K562 (cell line): ENCODE measurements around the gene RERE. TPM values are rescaled to one million over a fixed set of nuclear protein-coding genes. Genes with fewer than 3 reads are reported as not detected.

Experiments
- ATAC-seq: fragments of 200-7000 bp; cut with Tn5 transposase; 3 replicates; pipeline ENCODE4 v1.9.1; 2020; ENCODE audit warnings: moderate library complexity
- BruUV-seq: library from RNA; stranded (reverse); fragments of 400-500 nt; replicated peaks from 2 replicates; lab custom pipeline; 2021; lab: Mats Ljungman, UMichigan
- CTCF ChIA-PET: fragments of 300-600 bp; formaldehyde crosslinking; extraction: SDS; loops from one replicate; lab custom pipeline; 2021; ENCODE audit warnings: low intra/inter-chr PET ratio; lab: Yijun Ruan, JAX
- POLR2A ChIA-PET: fragments of 300-600, 350-650 bp; sonication (Branson Sonifier 250); formaldehyde crosslinking; extraction: SDS; loops from one replicate; lab custom pipeline; 2021; ENCODE audit warnings: antibody characterized with exemption, inconsistent platforms; lab: Yijun Ruan, JAX
- DNase-seq, 4 experiments: peaks; one replicate each; pipeline versions ENCODE4 v3.0.0 to v3.0.0-alpha.2; 2011 to 2018; ENCODE audit warnings: low spot score in 3 of 4, mixed read lengths in 3 of 4; ENCODE audit errors: extremely low read depth in 1 of 4
- FAIRE-seq: peaks from 2 replicates; lab custom pipeline; 2011; peaks lifted over from hg19 to GRCh38; lab: Jason Lieb, UNC
- H2AFZ ChIP-seq: 2 replicates; pipeline ENCODE4 v1.6.0; 2011; ENCODE audit warnings: low read depth, low read length, control low read depth, inconsistent platforms
- H3K27ac ChIP-seq: fragments of 200-600 bp; 3 replicates; pipeline ENCODE4 v1.8.0; 2011; ENCODE audit warnings: low read depth, mild to moderate bottlenecking, control low read depth, inconsistent platforms, low read length, moderate library complexity, mixed read lengths; ENCODE audit errors: extremely low read depth
- H3K27me3 ChIP-seq, 2 experiments: fragments of 300-600 bp in 1 of 2; 2 replicates in 1 of 2; 3 replicates in 1 of 2; pipeline versions ENCODE4 v1.6.0 to v1.8.0; 2011; ENCODE audit warnings: inconsistent platforms in 2 of 2, low read length in 2 of 2, mild to moderate bottlenecking in 1 of 2, mixed read lengths in 1 of 2, moderate library complexity in 1 of 2; ENCODE audit not compliant: control insufficient read depth in 2 of 2, insufficient read depth in 2 of 2
- H3K36me3 ChIP-seq: fragments of 300-600 bp; 3 replicates; pipeline ENCODE4 v1.8.0; 2011; ENCODE audit warnings: mild to moderate bottlenecking, low read length, inconsistent platforms; ENCODE audit not compliant: control insufficient read depth, insufficient read depth
- H3K4me1 ChIP-seq, 2 experiments: fragments of 200-600 bp in 1 of 2; replicated peaks in 1 of 2; 2 replicates in 1 of 2; 3 replicates in 1 of 2; pipeline versions ENCODE4 v1.5.1 to v1.8.0; 2011; ENCODE audit warnings: inconsistent platforms in 2 of 2, low read length in 2 of 2, mild to moderate bottlenecking in 1 of 2, mixed read lengths in 1 of 2, moderate library complexity in 1 of 2; ENCODE audit not compliant: control insufficient read depth in 2 of 2, insufficient read depth in 2 of 2
- H3K4me2 ChIP-seq: 2 replicates; pipeline ENCODE4 v1.6.1; 2011; ENCODE audit warnings: low read length, control low read depth, inconsistent platforms, mixed read lengths; ENCODE audit not compliant: insufficient read depth
- H3K4me3 ChIP-seq: fragments of 200-600 bp; sonication (generic), shearing (Covaris generic); 2 replicates; pipeline ENCODE4 v1.5.1; 2016; ENCODE audit warnings: control low read depth, inconsistent platforms
- H3K79me2 ChIP-seq: fragments of 200-600 bp; 3 replicates; pipeline ENCODE4 v1.8.0; 2011; ENCODE audit warnings: low read length, inconsistent platforms; ENCODE audit not compliant: control insufficient read depth, insufficient read depth
- H3K9ac ChIP-seq, 2 experiments: 2 replicates each; pipeline versions ENCODE4 v1.6.0 to v1.6.1; 2011; ENCODE audit warnings: low read depth in 2 of 2, low read length in 2 of 2, control low read depth in 1 of 2, inconsistent platforms in 1 of 2, mild to moderate bottlenecking in 1 of 2, mixed read lengths in 1 of 2; ENCODE audit not compliant: insufficient read depth in 1 of 2
- H3K9me1 ChIP-seq: one replicate; pipeline ENCODE4 v1.6.0; 2011; ENCODE audit warnings: inconsistent platforms, mild to moderate bottlenecking, low read length, moderate library complexity; ENCODE audit not compliant: control insufficient read depth, insufficient read depth
- H3K9me3 ChIP-seq: replicated peaks from 2 replicates; pipeline ENCODE4 v1.5.1; 2011; ENCODE audit warnings: low read depth, low read length, inconsistent platforms; ENCODE audit not compliant: control insufficient read depth, insufficient read depth
- H4K20me1 ChIP-seq: replicated peaks from 2 replicates; pipeline ENCODE4 v1.6.1; 2011; ENCODE audit warnings: low read length, inconsistent platforms, mixed read lengths; ENCODE audit not compliant: control insufficient read depth, insufficient read depth
- ATF1 ChIP-seq, 2 experiments: fragments of 450-650 bp in 1 of 2; IDR thresholded peaks; 2 replicates each; pipeline ENCODE4 v1.6.1; 2016; ENCODE audit warnings: missing compliant biosample characterization in 1 of 2, missing genetic modification characterization in 1 of 2
- CBFA2T3 ChIP-seq: fragments of 450-650 bp; IDR thresholded peaks from 2 replicates; pipeline ENCODE4 v1.6.1; 2017
- CBX1 ChIP-seq: sonication (generic); IDR thresholded peaks from 2 replicates; pipeline ENCODE4 v1.6.1; 2016; ENCODE audit warnings: antibody characterized with exemption, low read depth, mild to moderate bottlenecking
- FOXJ2 ChIP-seq: fragments of 200-800 bp; sonication (Bioruptor generic); IDR thresholded peaks from 2 replicates; pipeline ENCODE4 v1.6.1; 2016; ENCODE audit warnings: missing genetic modification characterization, missing compliant biosample characterization
- FOXK2 ChIP-seq, 2 experiments: fragments of 450-650 bp; IDR thresholded peaks in 1 of 2; conservative IDR thresholded peaks in 1 of 2; 2 replicates each; pipeline ENCODE4 v1.6.1; 2016; ENCODE audit warnings: low read depth in 2 of 2, mild to moderate bottlenecking in 1 of 2
- HMBOX1 ChIP-seq: sonication (generic); IDR thresholded peaks from 2 replicates; pipeline ENCODE4 v1.6.1; 2016
- KLF13 ChIP-seq: fragments of 450-650 bp; IDR thresholded peaks from 2 replicates; pipeline ENCODE4 v1.6.1; 2016; ENCODE audit warnings: missing genetic modification characterization, low read depth, mild to moderate bottlenecking, missing compliant biosample characterization, moderate library complexity, borderline replicate concordance
- MEIS2 ChIP-seq: fragments of 450-650 bp; IDR thresholded peaks from 2 replicates; pipeline ENCODE4 v1.6.1; 2014; ENCODE audit warnings: mild to moderate bottlenecking; ENCODE audit not compliant: partially characterized antibody
- NCOA1 ChIP-seq: fragments of 450-650 bp; IDR thresholded peaks from 2 replicates; pipeline ENCODE4 v1.6.1; 2016; ENCODE audit warnings: low read depth
- NEUROD1 ChIP-seq: fragments of 150-350 bp; IDR thresholded peaks from 2 replicates; pipeline ENCODE4 v1.6.1; 2014; ENCODE audit warnings: borderline replicate concordance, low read length, low read depth; ENCODE audit not compliant: partially characterized antibody
- PKNOX1 ChIP-seq: fragments of 450-650 bp; IDR thresholded peaks from 2 replicates; pipeline ENCODE4 v1.6.1; 2016
- PTRF ChIP-seq: fragments of 450-650 bp; IDR thresholded peaks from 2 replicates; pipeline ENCODE4 v1.6.1; 2016; ENCODE audit warnings: mild to moderate bottlenecking, missing genetic modification characterization, missing compliant biosample characterization
- RAD21 ChIP-seq, 2 experiments: fragments of 250-450 bp in 1 of 2; fragments of 450-650 bp in 1 of 2; sonication (Bioruptor Pico) in 1 of 2; formaldehyde crosslinking in 1 of 2; IDR thresholded peaks in 1 of 2; conservative IDR thresholded peaks in 1 of 2; 2 replicates each; pipeline versions ENCODE4 v1.4.0 to v1.8.0; 2020 to 2022; ENCODE audit warnings: mild to moderate bottlenecking in 2 of 2, moderate library complexity in 1 of 2
- RBM39 ChIP-seq: fragments of 200-400 bp; formaldehyde crosslinking; optimal IDR thresholded peaks from 2 replicates; pipeline ENCODE3; 2018; ENCODE audit warnings: low read depth, low read length
- SRSF1 ChIP-seq: fragments of 200-400 bp; formaldehyde crosslinking; IDR thresholded peaks from 2 replicates; pipeline ENCODE4 v1.6.1; 2017; ENCODE audit warnings: mild to moderate bottlenecking, low read depth, low read length, moderate library complexity
- TEAD2 ChIP-seq: fragments of 450-650 bp; IDR thresholded peaks from 2 replicates; pipeline ENCODE4 v1.6.1; 2016; ENCODE audit warnings: missing genetic modification characterization, control low read depth, missing compliant biosample characterization
- TEAD4 ChIP-seq, 2 experiments: sonication (generic) in 1 of 2; formaldehyde crosslinking in 1 of 2; IDR thresholded peaks; 2 replicates each; pipeline versions ENCODE4 v1.6.1 to v1.8.0; 2012 to 2022; ENCODE audit warnings: borderline replicate concordance in 1 of 2, inconsistent platforms in 1 of 2, low read length in 1 of 2, mild to moderate bottlenecking in 1 of 2, missing genetic modification reagents in 1 of 2
- TFAP4 ChIP-seq: sonication (generic); formaldehyde crosslinking; IDR thresholded peaks from 2 replicates; pipeline ENCODE4 v1.8.0; 2022; ENCODE audit warnings: missing genetic modification reagents, mild to moderate bottlenecking, moderate library complexity, borderline replicate concordance
- ZBTB12 ChIP-seq: fragments of 250-450 bp; sonication (Bioruptor Pico); IDR thresholded peaks from 2 replicates; pipeline ENCODE4 v1.4.0; 2020
- WGBS: fragments of 100-300 bp; shearing (Covaris generic); methylation state at CpG from one replicate; pipeline ENCODE4 v1.1.6; 2016; ENCODE audit warnings: low coverage, mixed read lengths; ENCODE audit not compliant: insufficient coverage; ENCODE audit errors: missing lambda C conversion rate; 5-methylcytosine and 5-hydroxymethylcytosine counted together
- in situ Hi-C: fragments of 300-500 bp; cut with MboI; formaldehyde crosslinking; loops from 4 replicates; pipeline ENCODE4 v1.15.0; 2018; ENCODE audit warnings: inconsistent platforms, mixed read lengths
- intact Hi-C: fragments of 100-400 bp; cut with micrococcal nuclease; formaldehyde crosslinking; loops from 2 replicates; pipeline ENCODE4 v1.14.2; 2022
- polyA plus RNA-seq, 8 experiments: library from polyadenylated mRNA; depleted of rRNA in 4 of 8; stranded (reverse) in 5 of 8; unstranded in 3 of 8; fragments of >200 nt; fragmentation: Nextera tagmentation in 2 of 8; fragmentation: Illumina TruSeq in 1 of 8; extraction: Ambion mirVana in 2 of 8; extraction: Trizol in 1 of 8; gene quantifications; 2 replicates each; pipeline versions ENCODE4 v1.2.1 to v1.2.3, GENCODE V29; 2011 to 2014; ENCODE audit warnings: inconsistent platforms in 1 of 8, missing spikeins in 1 of 8
- total RNA-seq, 7 experiments: library from RNA; depleted of rRNA in 6 of 7; stranded (reverse); fragments of >200 nt in 6 of 7; fragmentation: Illumina TruSeq in 2 of 7; extraction: Trizol in 2 of 7; gene quantifications; 2 replicates each; pipeline versions ENCODE4 v1.2.1 to v1.2.3, GENCODE V29; 2011 to 2021; ENCODE audit warnings: low replicate concordance in 1 of 7

The RERE gene
- total and polyA plus RNA-seq, 9 of the 15 experiments (the other 6 are each of a cell fraction or from before 2014, with no cell fraction given): 3.0 to 51.5 (median 13.4) TPM

- no peak overlapping the region for H3K4me2 ChIP-seq
- TF ChIP-seq TFAP4 (CRISPR knock-in tag) (no peak), FOXK2 (conservative IDR thresholded peaks at IDR 0.05 in 1 of 2, IDR thresholded peaks at IDR 0.05 in 1 of 2; ENCODE audit: low read depth in 2 of 2) (no peak), RBM39 (no peak), NEUROD1 (peak; percentile 61), MEIS2 (peak; percentile 95), PKNOX1 (peak; percentile 83), HMBOX1 (0 out of 2 replicates have a peak, but pooled peaks have one; percentile 16), ZBTB12 (no peak), CBFA2T3 (0 out of 2 replicates have a peak, but pooled peaks have one; percentile 11), FOXJ2 (peak; percentile 76), KLF13 (no peak), CBX1 (no peak), RAD21 (CRISPR knock-in tag; conservative IDR thresholded peaks at IDR 0.05 in 1 of 2, IDR thresholded peaks at IDR 0.05 in 1 of 2) (no peak), TEAD2 (tag) (0 out of 2 replicates have a peak, but pooled peaks have one; percentile 59), TEAD4 (IDR thresholded peaks at IDR 0.05; ENCODE audit: low read length) (peak; percentile 43; the same call in 1 of the 2 replicates), TEAD4 (CRISPR knock-in tag; IDR thresholded peaks at IDR 0.05; ENCODE audit: borderline replicate concordance) (no peak), PTRF (no peak), NCOA1 (no peak), SRSF1 (no peak), ATF1 (CRISPR knock-in tag; IDR thresholded peaks at IDR 0.05) (no peak), ATF1 (tag; IDR thresholded peaks at IDR 0.05) (no peak)
These were observed 110.4 kb downstream of the RERE start for GRCh38 chr1:8706995-8707396.

More at GRCh38 chr1:8706995-8707396, 110.4 kb downstream of the RERE start:
- ChIA-PET CTCF (no interaction called here), POLR2A (interaction anchor here (0.5 to 1.9 kb wide), 4 partner anchors 10 to 337 kb away, joined by 3 to 4 read pairs (median 3); no protein-coding TSS in a partner anchor)
- Histone ChIP-seq H3K36me3 (no peaks in the 10 kb centered on the region), H3K27ac (no peak overlapping the region), H3K4me1 (peaks cover 13 to 16% of the 10 kb centered on the region in 2 experiments), H3K9me1 (no peaks in the 10 kb centered on the region), H3K9me3 (no peaks in the 10 kb centered on the region), H3K79me2 (peaks cover 30% of the 10 kb centered on the region), H2AFZ (no peak overlapping the region), H3K4me3 (no peak overlapping the region), H3K9ac (no peak overlapping the region), H4K20me1 (peaks cover 13% of the 10 kb centered on the region), H3K27me3 (no peaks in the 10 kb centered on the region)
- no TSS peak for BruUV-seq
- 18% methylated on average over 3 of the region's 3 CpGs for WGBS
- intact Hi-C loops (loop anchor here (10.0 kb wide), 1 partner anchor 282 kb away; no protein-coding TSS in a partner anchor), in situ Hi-C loops (no loop called here)
- FAIRE-seq (no peak), ATAC-seq (no peak), DNase-seq (peak in 2 of 4 experiments; percentile 29 to 35)
